GM10266 (cell line): Measurements from ENCODE around the gene THADA.
"Not testable (repeated sequence)": the region's sequence is repeated elsewhere in the genome, so short reads cannot be mapped to it uniquely, and the experiment has no call there.

Experiments
- DNase-seq: peaks from one replicate; pipeline ENCODE4 v3.0.0; 2012; ENCODE audit errors: extremely low spot score
- CTCF ChIP-seq: IDR thresholded peaks from 2 replicates; pipeline ENCODE4 v1.5.1; 2012; ENCODE audit warnings: mild to moderate bottlenecking, low read depth; ENCODE audit not compliant: control insufficient read depth, insufficient read depth; ENCODE audit errors: missing control alignments

The THADA gene

DNA sequence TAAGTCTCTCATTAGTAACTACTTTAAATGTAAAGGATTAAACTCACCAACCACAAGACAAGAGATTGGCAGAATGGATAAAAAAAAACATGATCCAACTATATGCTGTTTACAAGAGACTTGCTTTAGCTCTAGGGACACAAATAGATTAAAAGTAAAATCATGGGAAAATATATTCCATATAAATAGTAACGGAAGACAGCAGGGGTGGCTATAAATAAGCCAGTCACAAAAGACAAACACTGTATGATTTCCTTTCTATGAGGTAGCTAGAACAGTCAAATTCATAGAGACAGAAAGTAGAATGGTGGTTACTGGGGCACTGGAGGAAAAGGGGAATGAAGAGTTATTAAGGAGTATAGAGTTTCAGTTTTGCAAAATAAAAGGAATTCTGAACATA, 145.2 kb downstream of the THADA start:
- no peak for TF ChIP-seq CTCF
- no peak for DNase-seq

- no peak for TF ChIP-seq CTCF
- DNase-seq = no peak
Observed at GRCh38 chr2:43448822-43449110, 147.1 kb downstream of the THADA start.

DNA sequence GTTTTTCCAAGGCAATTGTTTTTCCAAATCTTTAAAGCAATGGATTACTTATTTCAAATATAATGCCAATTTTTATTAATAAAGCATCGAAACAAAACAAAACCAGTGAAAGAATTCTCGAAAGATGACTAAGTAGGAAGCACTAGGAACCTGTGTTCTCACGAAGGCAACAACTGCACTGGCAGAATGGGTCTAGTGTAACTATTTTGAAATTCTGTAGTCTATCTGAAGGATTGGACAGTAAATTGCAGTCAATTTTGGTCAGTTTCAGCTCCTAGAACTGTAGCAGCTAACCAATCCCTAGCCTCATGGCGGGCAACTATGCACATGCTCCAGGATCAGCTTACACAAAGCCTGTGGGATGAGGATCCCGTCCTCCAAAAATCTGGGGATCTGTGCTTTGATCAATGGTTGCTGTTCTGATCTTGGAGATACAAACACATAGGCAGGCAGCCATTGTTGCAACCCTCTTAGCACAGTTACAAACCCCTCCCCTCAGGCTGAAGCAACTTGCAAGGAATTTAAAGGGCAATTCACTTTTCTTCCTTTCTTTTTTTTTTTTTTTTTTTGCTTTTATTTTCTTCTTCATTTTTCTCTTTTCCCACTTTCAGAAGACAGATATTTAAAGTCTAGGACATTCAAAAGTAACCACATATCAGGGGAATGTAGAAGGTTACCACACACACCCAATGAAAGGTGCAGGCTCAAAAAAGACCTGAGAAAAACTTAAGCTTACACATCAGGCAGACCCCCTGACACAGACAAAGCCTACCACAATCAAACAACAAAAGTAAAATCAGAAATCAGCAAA, 147.6 kb downstream of the THADA start:
- TF ChIP-seq CTCF = no peak
- DNase-seq = no peak

DNA sequence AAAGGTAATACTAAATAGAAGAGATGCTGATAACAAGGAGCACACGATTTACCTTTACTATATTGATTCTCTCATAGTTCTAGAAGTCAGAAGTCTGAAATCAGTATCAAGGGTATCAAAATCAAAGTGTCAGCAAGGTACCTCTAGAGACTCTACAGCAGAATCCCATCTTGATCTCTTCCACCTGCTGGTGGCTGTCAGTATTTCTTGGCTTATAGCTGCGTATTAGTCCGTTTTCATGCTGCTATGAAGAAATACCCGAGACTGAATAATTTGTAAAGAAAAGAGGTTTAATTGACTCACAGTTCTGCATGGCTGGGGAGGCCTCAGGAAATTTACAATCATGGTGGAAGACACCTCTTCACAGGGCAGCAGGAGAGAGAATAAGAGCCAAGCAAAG, 149.1 kb downstream of the THADA start:
- DNase-seq = not testable (repeated sequence)

DNA sequence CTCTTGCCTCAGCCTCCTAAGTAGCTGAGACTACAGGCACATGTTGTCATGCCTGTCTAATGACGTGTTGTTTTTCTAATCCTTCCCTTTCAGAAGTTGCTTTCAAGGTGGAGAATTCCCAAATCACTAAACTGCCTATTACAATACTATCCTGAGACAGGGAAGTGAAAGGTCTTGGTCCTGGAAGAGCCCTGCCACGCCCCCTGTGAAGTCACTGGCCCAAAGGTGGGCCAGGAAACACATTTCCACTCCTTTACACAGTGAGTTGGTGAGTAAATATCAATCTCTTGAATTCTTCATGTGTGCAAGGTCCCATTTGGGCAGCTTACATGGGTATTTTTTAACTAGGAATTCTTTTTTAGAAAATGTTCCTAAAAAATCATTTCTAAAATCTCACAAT, 150.1 kb downstream of the THADA start:
- TF ChIP-seq CTCF = no peak

DNA sequence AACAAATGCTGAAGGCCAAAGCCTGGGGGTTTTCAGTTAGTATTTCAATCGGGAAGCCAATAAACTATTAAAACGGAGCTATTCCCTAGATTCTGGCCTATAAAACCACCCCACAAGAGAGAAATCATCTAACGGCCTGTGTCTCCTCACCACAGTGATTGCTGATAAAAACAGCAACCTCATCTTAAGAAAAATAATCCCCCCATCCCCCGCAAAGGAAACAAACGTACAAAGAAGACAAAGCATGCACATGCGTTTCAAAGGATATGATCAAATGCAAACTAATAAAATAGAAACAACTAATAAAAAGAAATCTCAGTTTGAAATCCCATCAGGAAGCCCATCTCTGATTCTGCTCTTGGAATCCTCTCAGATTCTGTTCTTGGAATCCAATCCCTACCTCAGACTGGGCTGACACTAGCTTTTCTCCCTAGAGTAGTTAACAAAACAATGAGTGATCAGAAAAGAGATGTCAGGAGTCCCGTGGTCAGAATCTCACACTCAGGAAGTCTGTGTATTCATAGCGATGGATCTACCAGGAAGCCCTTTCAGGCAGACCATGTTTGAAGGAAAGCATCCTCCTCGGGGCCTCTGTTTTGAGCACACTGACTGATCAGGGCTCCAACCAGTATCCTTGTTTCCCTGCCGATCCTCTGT, 150.7 kb downstream of the THADA start:
- TF ChIP-seq CTCF = no peak

More for the DNA sequence above, 150.1 kb downstream of the THADA start:
- DNase-seq = no peak

DNA sequence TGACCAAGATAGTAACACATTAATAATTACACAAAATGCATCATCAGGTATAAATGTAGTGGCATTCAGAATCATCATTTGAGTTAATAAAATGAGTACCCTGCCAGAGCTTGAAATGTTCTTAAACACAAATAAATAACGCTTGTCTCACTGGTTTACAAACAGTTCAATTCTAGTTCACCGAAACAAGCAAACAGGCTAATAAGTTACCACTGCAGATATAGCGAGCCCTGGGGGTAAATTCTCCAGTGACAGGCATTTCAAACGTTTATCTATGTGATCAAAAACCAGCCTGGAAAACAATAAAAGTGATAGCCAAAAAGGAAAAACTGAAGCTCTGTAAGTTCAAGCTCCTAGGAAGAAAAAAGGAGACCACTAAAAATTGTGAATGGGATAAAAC, 152.6 kb downstream of the THADA start:
- no peak for TF ChIP-seq CTCF
- no peak for DNase-seq

More for the DNA sequence above, 150.7 kb downstream of the THADA start:
- DNase-seq = no peak
